GM12878 (cell line): ENCODE data around the gene MSRB1. TPM values are rescaled to one million over a fixed set of nuclear protein-coding genes. Genes with fewer than 3 reads are reported as not detected.

Experiments used
- BACH1 ChIP-seq: fragments of 450-650 bp; IDR thresholded peaks from 2 replicates; pipeline ENCODE4 v1.6.1; 2017; ENCODE audit warnings: mild to moderate bottlenecking, borderline replicate concordance
- EGR1 ChIP-seq, 2 experiments: IDR thresholded peaks; 1 replicate in 1 of 2; 2 replicates in 1 of 2; pipeline ENCODE4 v1.6.1; 2011 to 2012; ENCODE audit warnings: low read depth in 2 of 2, low read length in 2 of 2, borderline replicate concordance in 1 of 2, mild to moderate bottlenecking in 1 of 2, moderate library complexity in 1 of 2
- GATAD2B ChIP-seq: fragments of 450-650 bp; conservative IDR thresholded peaks from 2 replicates; pipeline ENCODE4 v1.6.1; 2017; ENCODE audit warnings: low read depth, mild to moderate bottlenecking, moderate library complexity
- HDAC6 ChIP-seq: fragments of 200-600 bp; sonication (generic); IDR thresholded peaks from one replicate; pipeline ENCODE4 v1.8.0; 2017; ENCODE audit warnings: antibody characterized with exemption; ENCODE audit not compliant: unreplicated experiment
- NBN ChIP-seq: fragments of 450-650 bp; IDR thresholded peaks from 2 replicates; pipeline ENCODE4 v1.6.1; 2016
- PRDM15 ChIP-seq: fragments of 450-650 bp; formaldehyde crosslinking; IDR thresholded peaks from 2 replicates; pipeline ENCODE4 v1.4.0; 2020; ENCODE audit warnings: mild to moderate bottlenecking, moderate library complexity
- RBBP5 ChIP-seq: fragments of 200-600 bp; sonication (generic); conservative IDR thresholded peaks from 2 replicates; pipeline ENCODE4 v1.6.1; 2016
- SIN3A ChIP-seq: IDR thresholded peaks from 2 replicates; pipeline ENCODE4 v1.6.1; 2012; ENCODE audit warnings: low read depth, low read length, improper control_type of control experiment
- TCF7 ChIP-seq: IDR thresholded peaks from 2 replicates; pipeline ENCODE4 v1.6.1; 2014; ENCODE audit warnings: antibody characterized with exemption, borderline replicate concordance
- USF2 ChIP-seq: IDR thresholded peaks from 2 replicates; pipeline ENCODE4 v1.6.1; 2011; ENCODE audit warnings: low read depth, low read length, improper control_type of control experiment, borderline replicate concordance
- YBX1 ChIP-seq: fragments of 450-650 bp; IDR thresholded peaks from 2 replicates; pipeline ENCODE4 v1.6.1; 2016; ENCODE audit warnings: antibody characterized with exemption
- ZNF384 ChIP-seq: IDR thresholded peaks from 2 replicates; pipeline ENCODE4 v1.6.1; 2012; ENCODE audit warnings: low read depth, mild to moderate bottlenecking, low read length, improper control_type of control experiment, borderline replicate concordance
- ZZZ3 ChIP-seq: IDR thresholded peaks from 2 replicates; pipeline ENCODE4 v1.6.1; 2011; ENCODE audit warnings: low read depth; ENCODE audit not compliant: control insufficient read depth, insufficient read length
- polyA plus RNA-seq, 11 experiments: library from polyadenylated mRNA; depleted of rRNA in 4 of 11; unstranded in 6 of 11; stranded (reverse) in 5 of 11; fragments of >200 nt; fragmentation: Nextera tagmentation in 4 of 11; fragmentation: Illumina TruSeq in 1 of 11; extraction: Ambion mirVana in 4 of 11; extraction: Trizol in 1 of 11; gene quantifications; 1 replicate in 1 of 11; 2 replicates in 10 of 11; pipeline versions ENCODE4 v1.2.1 to v1.2.3, GENCODE V29; 2011 to 2016; ENCODE audit warnings: inconsistent platforms in 2 of 11, missing spikeins in 2 of 11, low read depth in 1 of 11
- total RNA-seq, 4 experiments: library from RNA; depleted of rRNA in 3 of 4; stranded (reverse); fragments of >200 nt in 3 of 4; fragmentation: Illumina TruSeq in 1 of 4; extraction: Trizol in 1 of 4; gene quantifications; 2 replicates each; pipeline versions ENCODE4 v1.2.1 to v1.2.3, GENCODE V29; 2013 to 2021
- TF ChIP-seq, protein P1 (sequence below): fragments of 450-650 bp; IDR thresholded peaks from 2 replicates; pipeline ENCODE4 v1.6.1; 2016; ENCODE audit warnings: mild to moderate bottlenecking, moderate library complexity, borderline replicate concordance
- TF ChIP-seq, protein P2 (sequence below): fragments of 450-650 bp; IDR thresholded peaks from 2 replicates; pipeline ENCODE4 v1.6.1; 2017; ENCODE audit warnings: mild to moderate bottlenecking
- TF ChIP-seq, protein P3 (sequence below): fragments of 150-350 bp; IDR thresholded peaks from 2 replicates; pipeline ENCODE4 v1.6.1; 2014; ENCODE audit warnings: mild to moderate bottlenecking, low read depth, low read length

The MSRB1 gene
- total and polyA plus RNA-seq, 10 of the 15 experiments (the other 5 are each of a cell fraction or from before 2014, with no cell fraction given) = 5.1 to 48.6 (median 25.7) TPM

DNA sequence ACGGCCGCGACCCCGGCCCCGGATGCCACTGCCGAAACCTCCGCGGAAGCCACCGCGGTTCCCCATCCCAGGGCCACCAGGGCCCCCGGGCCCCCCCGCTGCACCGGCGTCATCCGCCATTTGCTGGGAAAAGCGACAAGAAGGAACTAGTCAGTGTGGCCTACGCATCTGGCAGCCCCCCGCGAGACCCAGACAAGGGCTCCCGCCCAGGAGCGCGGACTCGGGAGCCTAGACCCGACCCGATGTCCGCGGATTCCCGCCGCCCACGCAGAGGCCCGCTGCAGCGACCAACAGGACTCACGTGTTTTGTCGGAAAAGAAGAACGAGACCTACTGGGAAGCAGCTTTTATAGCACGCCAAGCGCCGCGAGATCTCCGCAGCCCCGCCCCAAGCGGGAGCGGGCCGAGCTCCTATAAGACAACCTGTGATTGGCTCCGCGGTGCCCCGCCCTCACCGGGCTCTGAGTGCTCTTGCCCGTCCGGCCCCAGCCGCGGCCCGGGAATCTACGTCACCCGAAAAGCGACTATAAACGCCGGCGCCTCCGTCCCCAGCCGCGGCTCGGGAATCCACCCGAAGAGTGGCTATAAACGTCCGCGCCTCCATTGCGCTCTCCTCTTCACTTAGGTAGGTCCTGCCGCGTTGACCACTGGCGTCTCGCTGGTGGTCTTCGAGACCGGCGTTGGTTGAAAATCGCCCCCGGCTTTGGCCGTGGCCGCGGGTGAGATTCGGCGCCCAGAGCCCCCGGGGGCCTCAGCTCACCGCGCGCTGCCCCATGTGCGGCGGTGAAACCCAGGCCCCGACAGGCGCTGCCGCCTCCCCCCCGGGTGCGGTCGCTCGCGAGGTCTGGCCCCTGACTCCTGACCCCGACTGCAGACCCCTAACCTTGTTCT is 21.8 kb upstream of the MSRB1 start, which contains the start of gene RPS2 (continued):
- TF ChIP-seq TCF7 (peak; percentile 48; the same call in 1 of the 2 replicates), BACH1 (peak; percentile 77), RBBP5 (peak; percentile 88; the same call in 1 of the 2 replicates), EGR1 (IDR thresholded peaks at IDR 0.05; ENCODE audit: borderline replicate concordance in 1 of 2, low read depth in 2 of 2, low read length in 2 of 2) (peak; percentile 89 to 100), USF2 (no peak), GATAD2B (peak; percentile 74), YBX1 (no peak), HDAC6 (peak; percentile 96), SIN3A (peak; percentile 63; the same call in 1 of the 2 replicates), NBN (peak; percentile 79), ZZZ3 (no peak), PRDM15 (CRISPR knock-in tag) (no peak), ZNF384 (no peak)
- TF ChIP-seq, protein P1, sequence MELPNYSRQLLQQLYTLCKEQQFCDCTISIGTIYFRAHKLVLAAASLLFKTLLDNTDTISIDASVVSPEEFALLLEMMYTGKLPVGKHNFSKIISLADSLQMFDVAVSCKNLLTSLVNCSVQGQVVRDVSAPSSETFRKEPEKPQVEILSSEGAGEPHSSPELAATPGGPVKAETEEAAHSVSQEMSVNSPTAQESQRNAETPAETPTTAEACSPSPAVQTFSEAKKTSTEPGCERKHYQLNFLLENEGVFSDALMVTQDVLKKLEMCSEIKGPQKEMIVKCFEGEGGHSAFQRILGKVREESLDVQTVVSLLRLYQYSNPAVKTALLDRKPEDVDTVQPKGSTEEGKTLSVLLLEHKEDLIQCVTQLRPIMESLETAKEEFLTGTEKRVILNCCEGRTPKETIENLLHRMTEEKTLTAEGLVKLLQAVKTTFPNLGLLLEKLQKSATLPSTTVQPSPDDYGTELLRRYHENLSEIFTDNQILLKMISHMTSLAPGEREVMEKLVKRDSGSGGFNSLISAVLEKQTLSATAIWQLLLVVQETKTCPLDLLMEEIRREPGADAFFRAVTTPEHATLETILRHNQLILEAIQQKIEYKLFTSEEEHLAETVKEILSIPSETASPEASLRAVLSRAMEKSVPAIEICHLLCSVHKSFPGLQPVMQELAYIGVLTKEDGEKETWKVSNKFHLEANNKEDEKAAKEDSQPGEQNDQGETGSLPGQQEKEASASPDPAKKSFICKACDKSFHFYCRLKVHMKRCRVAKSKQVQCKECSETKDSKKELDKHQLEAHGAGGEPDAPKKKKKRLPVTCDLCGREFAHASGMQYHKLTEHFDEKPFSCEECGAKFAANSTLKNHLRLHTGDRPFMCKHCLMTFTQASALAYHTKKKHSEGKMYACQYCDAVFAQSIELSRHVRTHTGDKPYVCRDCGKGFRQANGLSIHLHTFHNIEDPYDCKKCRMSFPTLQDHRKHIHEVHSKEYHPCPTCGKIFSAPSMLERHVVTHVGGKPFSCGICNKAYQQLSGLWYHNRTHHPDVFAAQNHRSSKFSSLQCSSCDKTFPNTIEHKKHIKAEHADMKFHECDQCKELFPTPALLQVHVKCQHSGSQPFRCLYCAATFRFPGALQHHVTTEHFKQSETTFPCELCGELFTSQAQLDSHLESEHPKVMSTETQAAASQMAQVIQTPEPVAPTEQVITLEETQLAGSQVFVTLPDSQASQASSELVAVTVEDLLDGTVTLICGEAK = peak; percentile 69; the same call in 1 of the 2 replicates
- TF ChIP-seq, protein P2, sequence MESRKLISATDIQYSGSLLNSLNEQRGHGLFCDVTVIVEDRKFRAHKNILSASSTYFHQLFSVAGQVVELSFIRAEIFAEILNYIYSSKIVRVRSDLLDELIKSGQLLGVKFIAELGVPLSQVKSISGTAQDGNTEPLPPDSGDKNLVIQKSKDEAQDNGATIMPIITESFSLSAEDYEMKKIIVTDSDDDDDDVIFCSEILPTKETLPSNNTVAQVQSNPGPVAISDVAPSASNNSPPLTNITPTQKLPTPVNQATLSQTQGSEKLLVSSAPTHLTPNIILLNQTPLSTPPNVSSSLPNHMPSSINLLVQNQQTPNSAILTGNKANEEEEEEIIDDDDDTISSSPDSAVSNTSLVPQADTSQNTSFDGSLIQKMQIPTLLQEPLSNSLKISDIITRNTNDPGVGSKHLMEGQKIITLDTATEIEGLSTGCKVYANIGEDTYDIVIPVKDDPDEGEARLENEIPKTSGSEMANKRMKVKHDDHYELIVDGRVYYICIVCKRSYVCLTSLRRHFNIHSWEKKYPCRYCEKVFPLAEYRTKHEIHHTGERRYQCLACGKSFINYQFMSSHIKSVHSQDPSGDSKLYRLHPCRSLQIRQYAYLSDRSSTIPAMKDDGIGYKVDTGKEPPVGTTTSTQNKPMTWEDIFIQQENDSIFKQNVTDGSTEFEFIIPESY = 0 out of 2 replicates have a peak, but pooled peaks have one; percentile 42
- TF ChIP-seq, protein P3, sequence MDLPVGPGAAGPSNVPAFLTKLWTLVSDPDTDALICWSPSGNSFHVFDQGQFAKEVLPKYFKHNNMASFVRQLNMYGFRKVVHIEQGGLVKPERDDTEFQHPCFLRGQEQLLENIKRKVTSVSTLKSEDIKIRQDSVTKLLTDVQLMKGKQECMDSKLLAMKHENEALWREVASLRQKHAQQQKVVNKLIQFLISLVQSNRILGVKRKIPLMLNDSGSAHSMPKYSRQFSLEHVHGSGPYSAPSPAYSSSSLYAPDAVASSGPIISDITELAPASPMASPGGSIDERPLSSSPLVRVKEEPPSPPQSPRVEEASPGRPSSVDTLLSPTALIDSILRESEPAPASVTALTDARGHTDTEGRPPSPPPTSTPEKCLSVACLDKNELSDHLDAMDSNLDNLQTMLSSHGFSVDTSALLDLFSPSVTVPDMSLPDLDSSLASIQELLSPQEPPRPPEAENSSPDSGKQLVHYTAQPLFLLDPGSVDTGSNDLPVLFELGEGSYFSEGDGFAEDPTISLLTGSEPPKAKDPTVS = no peak; the same call in 1 of the 2 replicates
